Uterus (tissue), 2 donors: ENCODE results near the gene VWDE.

Experiments used
- POLR2A ChIP-seq, 2 donors: fragments of 450-650 bp; IDR thresholded peaks; one replicate each; pipeline ENCODE4 v1.6.1; 2016; ENCODE audit warnings: antibody characterized with exemption in 2 of 2, mild to moderate bottlenecking in 1 of 2, moderate library complexity in 1 of 2
- TF ChIP-seq, protein P1 (sequence below), 4 experiments: fragments of 200-600 bp in 2 of 4; fragments of 450-650 bp in 2 of 4; sonication (generic) in 2 of 4; IDR thresholded peaks; one replicate each; pipeline ENCODE4 v1.5.1; 2016 to 2019; ENCODE audit warnings: antibody characterized with exemption in 4 of 4, mild to moderate bottlenecking in 2 of 4, moderate library complexity in 1 of 4

GRCh38 chr7:12294701-12295100 lies 109.0 kb downstream of the VWDE start:
- TF ChIP-seq, protein P1, sequence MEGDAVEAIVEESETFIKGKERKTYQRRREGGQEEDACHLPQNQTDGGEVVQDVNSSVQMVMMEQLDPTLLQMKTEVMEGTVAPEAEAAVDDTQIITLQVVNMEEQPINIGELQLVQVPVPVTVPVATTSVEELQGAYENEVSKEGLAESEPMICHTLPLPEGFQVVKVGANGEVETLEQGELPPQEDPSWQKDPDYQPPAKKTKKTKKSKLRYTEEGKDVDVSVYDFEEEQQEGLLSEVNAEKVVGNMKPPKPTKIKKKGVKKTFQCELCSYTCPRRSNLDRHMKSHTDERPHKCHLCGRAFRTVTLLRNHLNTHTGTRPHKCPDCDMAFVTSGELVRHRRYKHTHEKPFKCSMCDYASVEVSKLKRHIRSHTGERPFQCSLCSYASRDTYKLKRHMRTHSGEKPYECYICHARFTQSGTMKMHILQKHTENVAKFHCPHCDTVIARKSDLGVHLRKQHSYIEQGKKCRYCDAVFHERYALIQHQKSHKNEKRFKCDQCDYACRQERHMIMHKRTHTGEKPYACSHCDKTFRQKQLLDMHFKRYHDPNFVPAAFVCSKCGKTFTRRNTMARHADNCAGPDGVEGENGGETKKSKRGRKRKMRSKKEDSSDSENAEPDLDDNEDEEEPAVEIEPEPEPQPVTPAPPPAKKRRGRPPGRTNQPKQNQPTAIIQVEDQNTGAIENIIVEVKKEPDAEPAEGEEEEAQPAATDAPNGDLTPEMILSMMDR (IDR thresholded peaks at IDR 0.05), result no peak
- no peak for TF ChIP-seq POLR2A (IDR thresholded peaks at IDR 0.05)
